Heart left ventricle (tissue), 16 donors: ENCODE results near the gene PLEKHG4B. TPM values are rescaled to one million over a fixed set of nuclear protein-coding genes. Genes with fewer than 3 reads are reported as not detected.

Source experiments
- ATAC-seq, 4 donors: fragments of 200-7000 bp; cut with Tn5 transposase; one replicate each; pipeline ENCODE4 v1.9.1; 2020 to 2022; ENCODE audit warnings: moderate library complexity in 4 of 4, mild to moderate bottlenecking in 3 of 4, moderate number of reproducible peaks in 1 of 4
- DNase-seq, 5 donors: peaks; one replicate each; pipeline ENCODE4 v3.0.0-alpha.2; 2020
- H3K27ac ChIP-seq, 12 donors: fragments of 200-600 bp; sonication (generic) in 4 of 12; one replicate each; pipeline versions ENCODE4 v1.5.0 to v1.8.0; 2016 to 2022; ENCODE audit warnings: mild to moderate bottlenecking in 2 of 12
- H3K27me3 ChIP-seq, 9 donors: fragments of 200-600 bp; sonication (generic) in 2 of 9; one replicate each; pipeline versions ENCODE4 v1.5.1 to v1.8.0; 2016 to 2022; ENCODE audit warnings: mild to moderate bottlenecking in 3 of 9
- H3K36me3 ChIP-seq, 9 donors: fragments of 200-600 bp; sonication (generic) in 2 of 9; one replicate each; pipeline versions ENCODE4 v1.5.0 to v1.8.0; 2018 to 2022; ENCODE audit warnings: mild to moderate bottlenecking in 2 of 9
- H3K4me1 ChIP-seq, 12 donors: fragments of 200-600 bp; sonication (generic) in 4 of 12; one replicate each; pipeline versions ENCODE4 v1.5.0 to v1.8.0; 2016 to 2022; ENCODE audit warnings: mild to moderate bottlenecking in 3 of 12
- H3K4me3 ChIP-seq, 12 donors: fragments of 200-600 bp; sonication (generic) in 4 of 12; one replicate each; pipeline versions ENCODE4 v1.5.0 to v1.8.0; 2017 to 2022; ENCODE audit warnings: mild to moderate bottlenecking in 9 of 12, moderate library complexity in 4 of 12
- H3K9me3 ChIP-seq, 12 donors: fragments of 200-600 bp; sonication (generic) in 4 of 12; one replicate each; pipeline versions ENCODE4 v1.5.0 to v1.8.0; 2016 to 2022; ENCODE audit warnings: mild to moderate bottlenecking in 1 of 12
- CTCF ChIP-seq, 12 donors: fragments of 200-600 bp; sonication (generic) in 4 of 12; IDR thresholded peaks; one replicate each; pipeline versions ENCODE4 v1.5.0 to v1.8.0; 2018 to 2022; ENCODE audit warnings: antibody characterized with exemption in 12 of 12, mild to moderate bottlenecking in 5 of 12
- POLR2A ChIP-seq, 2 donors: fragments of 450-650 bp; IDR thresholded peaks; one replicate each; pipeline ENCODE4 v1.6.1; 2017; ENCODE audit warnings: antibody characterized with exemption in 2 of 2, mild to moderate bottlenecking in 2 of 2, moderate library complexity in 2 of 2
- WGBS, 4 donors: extraction: QIAGEN DNeasy Blood & Tissue Kit in 2 of 4; methylation state at CpG; one replicate each; pipeline versions ENCODE4 v1.1.5 to v1.1.7; 2013 to 2018; 5-methylcytosine and 5-hydroxymethylcytosine counted together
- intact Hi-C, 10 donors: fragments of 100-400 bp; cut with DNase I; formaldehyde crosslinking; loops; one replicate each; pipeline versions ENCODE4 v1.11.1 to v1.14.2; 2022
- polyA plus RNA-seq, 2 donors: library from polyadenylated mRNA; stranded (reverse); fragments of 200-250 nt; gene quantifications; one replicate each; pipeline ENCODE4 v1.2.3, GENCODE V29; 2013
- total RNA-seq, 9 donors: library from RNA; depleted of rRNA in 2 of 9; stranded (reverse); fragments of >200 nt in 2 of 9; fragmentation: NEBNext Ultra II Directional in 3 of 9; extraction: Animal tissue kit (Norgen Biotek cat#: 25700) in 3 of 9; gene quantifications; one replicate each; pipeline versions ENCODE4 v1.1.0 to v1.2.4, GENCODE V29; 2016 to 2023
- donor health status: ischemic (EF 13 %, LVEDD 7.1; RV severe dilation, severe dysfunction).
- donor health status: healthy with polysubstance abuse.
- donor health status: DM: no; HTN: yes; CAD: no.
- donor health status: DM: no; HTN: no; CAD: no.
- donor health status: ischemic (EF 25% LVEDD 6.9; RV normal size, moderate dysfunction).
- donor health status: ischemic (EF 25% LVEDD 5.7; RV mildly dilated, moderate dysfunction).
- donor health status: healthy.
- donor health status: DM: yes; HTN: yes; CAD: no.
- donor health status: ischemic (EF 35%, LVEDD 5.7; RV mildly dilated, moderate dysfunction).
- donor health status: nonischemic (EF 11% LVEDD 7.7; RV severe dilation, severe dysfunction).
- donor health status: DM: yes; HTN: yes; CAD: no.
- donor health status: PGD.
- donor health status: ischemic (EF 29% LVEDD 5.4; RV normal size, mild dysfunction).
- donor health status: nonischemic (EF 23%, LVEDD 6.1; RV moderate dilation, normal function).

Gene PLEKHG4B
- total and polyA plus RNA-seq, 11 donors: 0.03 to 0.34 (median 0.10) TPM; not detected in 7

DNA sequence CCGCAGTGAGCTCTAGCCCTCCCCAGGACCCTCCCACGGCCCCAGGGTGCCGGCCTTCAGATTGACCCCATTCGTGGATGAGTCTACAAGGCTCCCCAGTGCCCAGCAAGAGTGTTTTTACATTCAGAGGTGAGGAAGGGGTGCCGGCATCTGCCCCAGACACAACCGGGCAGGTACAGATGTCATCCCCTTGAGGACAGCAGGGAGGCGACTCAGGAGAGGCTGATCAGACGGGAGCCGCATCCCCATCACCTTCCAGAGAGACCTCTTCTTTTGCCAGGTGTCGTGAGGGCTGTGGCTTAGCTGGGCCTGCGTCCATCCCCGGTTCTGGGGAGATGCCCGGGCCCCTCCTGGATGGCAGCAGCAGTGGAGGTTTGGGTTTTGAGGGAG is 95.1 kb downstream of the PLEKHG4B start:
- ATAC-seq (no peak), DNase-seq (peak in 2 of 5 donors; percentile 15 to 20)
- Histone ChIP-seq H3K9me3 (no peaks in the 10 kb centered on the region), H3K27ac (no peak overlapping the region), H3K36me3 (no peaks in the 10 kb centered on the region), H3K4me3 (no peak overlapping the region), H3K4me1 (peaks cover 0 to 43% (median 18%) of the 10 kb centered on the region in 12 donors), H3K27me3 (peaks cover 0 to 10% (median 0%) of the 10 kb centered on the region in 9 donors)
- intact Hi-C loops: no loop called here
- 83 to 89% (median 86%) methylated on average over 11 to 13 of the region's 13 CpGs for WGBS, 4 donors
- TF ChIP-seq POLR2A (IDR thresholded peaks at IDR 0.05) (no peak), CTCF (IDR thresholded peaks at IDR 0.05) (no peak)

- TF ChIP-seq CTCF (IDR thresholded peaks at IDR 0.05) (no peak), POLR2A (IDR thresholded peaks at IDR 0.05) (no peak)
- Histone ChIP-seq H3K36me3 (no peaks in the 10 kb centered on the region), H3K4me1 (peaks cover 0 to 45% (median 18%) of the 10 kb centered on the region in 12 donors), H3K27ac (peak overlapping the region in 3 of 12 donors; percentile 21 to 97 (median 96)), H3K4me3 (peak overlapping the region in 7 of 12 donors; percentile 0 to 39 (median 19)), H3K27me3 (peaks cover 0 to 12% (median 0%) of the 10 kb centered on the region in 9 donors), H3K9me3 (no peaks in the 10 kb centered on the region)
- intact Hi-C loops: loop anchor here in 1 of 10 donors (2.0 kb wide), 1 partner anchor 31 kb away; the partner anchor contains the start of genes CCDC127 and SDHA
- WGBS, 4 donors: 58 to 74% (median 63%) methylated on average over 13 to 21 of the region's 21 CpGs
- ATAC-seq: no peak
- peak in 2 of 5 donors; percentile 23 to 32 for DNase-seq
Observed at GRCh38 chr5:187617-188451, 95.9 kb downstream of the PLEKHG4B start.

DNA sequence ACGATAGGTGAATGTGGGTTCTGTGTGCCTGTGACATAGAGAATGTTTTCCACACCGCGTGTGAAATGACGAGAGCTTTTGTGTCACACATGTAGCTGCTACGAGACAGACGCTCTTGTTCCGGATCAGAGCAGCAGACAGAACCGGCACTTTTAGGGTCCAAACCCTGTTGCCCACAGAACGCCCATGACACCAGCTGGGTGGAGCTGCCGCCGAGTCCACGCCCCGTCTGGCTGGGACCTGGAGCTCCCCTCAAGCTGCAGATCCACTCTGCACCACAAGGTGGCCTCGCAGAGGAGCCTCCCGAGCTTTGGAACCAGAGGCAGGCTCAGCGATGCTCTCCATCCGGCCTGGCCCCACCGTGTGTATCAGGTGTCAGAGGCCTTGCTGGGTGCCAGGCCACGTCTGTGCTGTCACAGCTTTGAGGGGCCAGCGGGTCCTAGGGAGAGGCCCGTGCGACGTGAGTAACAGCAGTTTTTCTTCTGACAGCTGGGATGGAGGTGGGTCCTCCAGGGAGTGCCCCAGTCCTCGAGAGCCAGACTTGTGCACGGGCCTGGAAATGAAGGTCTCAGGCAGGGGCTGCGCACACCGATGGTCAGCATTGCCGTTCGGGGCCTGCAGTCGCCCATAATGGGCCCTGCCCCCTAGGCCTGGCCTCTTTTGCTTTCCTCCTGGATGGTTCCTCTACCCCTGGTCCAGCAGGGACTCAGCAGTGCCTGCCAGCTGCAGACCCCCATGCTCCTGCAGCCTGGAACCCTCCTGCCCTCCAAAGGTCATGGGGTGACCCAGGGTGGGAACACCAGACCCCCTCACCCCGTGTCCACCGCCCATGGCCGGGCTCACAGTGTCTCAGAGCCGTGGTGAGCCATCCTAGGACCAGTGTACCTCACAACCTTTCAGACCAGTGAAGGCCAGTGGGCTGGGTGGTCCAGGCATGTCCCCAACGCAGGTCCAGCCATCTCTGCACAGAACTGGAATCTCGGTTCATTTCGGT is 96.8 kb downstream of the PLEKHG4B start:
- H3K9me3 ChIP-seq: no peaks in the 10 kb centered on the region
- H3K27me3 ChIP-seq: peaks cover 0 to 12% (median 0%) of the 10 kb centered on the region in 9 donors
- 30 to 39% (median 31%) methylated on average over 23 to 37 of the region's 37 CpGs for WGBS, 4 donors
- intact Hi-C loops: loop anchor here in 2 of 10 donors (1.0 to 2.0 kb wide), 2 partner anchors 30 to 33 kb away; partner anchors contain the start of genes CCDC127 (in 1 of the 2) and SDHA (in 1 of the 2)
- H3K36me3 ChIP-seq: no peaks in the 10 kb centered on the region
- TF ChIP-seq POLR2A (IDR thresholded peaks at IDR 0.05): no peak
- peak; percentile 88 to 98 (median 94) for TF ChIP-seq CTCF (IDR thresholded peaks at IDR 0.05)
- H3K27ac ChIP-seq: peak overlapping the region in 9 of 12 donors; percentile 85 to 97 (median 95)
- ATAC-seq (peak; percentile 45 to 66 (median 60)), DNase-seq (peak; percentile 83 to 91 (median 90))
- peak overlapping the region in 7 of 12 donors; percentile 0 to 39 (median 19) for H3K4me3 ChIP-seq
- H3K4me1 ChIP-seq: peaks cover 0 to 43% (median 18%) of the 10 kb centered on the region in 12 donors
